Left lung (tissue), 10 donors: Measurements from ENCODE around the gene GNAO1. TPM values are rescaled to one million over a fixed set of nuclear protein-coding genes. Genes with fewer than 3 reads are reported as not detected.
A peak's percentile ranks its signal among the peaks of the same experiment; 100 is the strongest.
"Not testable (repeated sequence)": the region's sequence is repeated elsewhere in the genome, so short reads cannot be mapped to it uniquely, and the experiment has no call there.

ENCODE experiments used
- ATAC-seq: fragments of 200-7000 bp; cut with Tn5 transposase; one replicate; pipeline ENCODE4 v1.9.1; 2020; ENCODE audit warnings: moderate library complexity
- DNase-seq, 4 donors: peaks; one replicate each; pipeline ENCODE4 v3.0.0-alpha.2; 2013 to 2020
- H3K27ac ChIP-seq, 2 donors: fragments of 200-600 bp; sonication (generic) in 1 of 2; one replicate each; pipeline versions ENCODE4 v1.5.0 to v1.8.0; 2020 to 2021
- H3K27me3 ChIP-seq, 2 donors: fragments of 200-600 bp; sonication (generic) in 1 of 2; one replicate each; pipeline versions ENCODE4 v1.5.0 to v1.8.0; 2020 to 2021
- H3K36me3 ChIP-seq, 2 donors: fragments of 200-600 bp; sonication (generic) in 1 of 2; one replicate each; pipeline versions ENCODE4 v1.5.0 to v1.8.0; 2020 to 2021
- H3K4me1 ChIP-seq, 2 donors: fragments of 200-600 bp; one replicate each; pipeline ENCODE4 v1.8.0; 2021
- H3K4me3 ChIP-seq, 2 donors: fragments of 200-600 bp; sonication (generic) in 1 of 2; one replicate each; pipeline versions ENCODE4 v1.5.0 to v1.8.0; 2020 to 2021; ENCODE audit warnings: mild to moderate bottlenecking in 1 of 2
- H3K9me3 ChIP-seq, 2 donors: fragments of 200-600 bp; sonication (generic) in 1 of 2; one replicate each; pipeline versions ENCODE4 v1.5.0 to v1.8.0; 2020 to 2021
- intact Hi-C, 2 donors: fragments of 100-400 bp; cut with DNase I; formaldehyde crosslinking; loops; one replicate each; pipeline versions ENCODE4 v1.11.2 to v1.14.2; 2022
- polyA plus RNA-seq, 6 donors: library from polyadenylated mRNA; unstranded; fragments of 120-200 nt; gene quantifications; one replicate each; pipeline ENCODE4 v1.2.1, GENCODE V29; 2013; ENCODE audit not compliant: insufficient read length in 6 of 6
- total RNA-seq, 2 donors: library from RNA; stranded (reverse); fragmentation: NEBNext Ultra II Directional; extraction: Animal tissue kit (Norgen Biotek cat#: 25700); gene quantifications; one replicate each; pipeline ENCODE4 v1.2.1, GENCODE V29; 2021
- TF ChIP-seq, protein P1 (sequence below), 2 donors: fragments of 200-600 bp; sonication (generic) in 1 of 2; IDR thresholded peaks; one replicate each; pipeline versions ENCODE4 v1.5.0 to v1.8.0; 2021; ENCODE audit warnings: antibody characterized with exemption in 2 of 2
- donor health status: DM: no; HTN: yes; CAD: no.
- donor health status: DM: no; HTN: no; CAD: no.

Gene GNAO1
- total and polyA plus RNA-seq, 8 donors = 1.3 to 34.1 (median 22.2) TPM

DNA sequence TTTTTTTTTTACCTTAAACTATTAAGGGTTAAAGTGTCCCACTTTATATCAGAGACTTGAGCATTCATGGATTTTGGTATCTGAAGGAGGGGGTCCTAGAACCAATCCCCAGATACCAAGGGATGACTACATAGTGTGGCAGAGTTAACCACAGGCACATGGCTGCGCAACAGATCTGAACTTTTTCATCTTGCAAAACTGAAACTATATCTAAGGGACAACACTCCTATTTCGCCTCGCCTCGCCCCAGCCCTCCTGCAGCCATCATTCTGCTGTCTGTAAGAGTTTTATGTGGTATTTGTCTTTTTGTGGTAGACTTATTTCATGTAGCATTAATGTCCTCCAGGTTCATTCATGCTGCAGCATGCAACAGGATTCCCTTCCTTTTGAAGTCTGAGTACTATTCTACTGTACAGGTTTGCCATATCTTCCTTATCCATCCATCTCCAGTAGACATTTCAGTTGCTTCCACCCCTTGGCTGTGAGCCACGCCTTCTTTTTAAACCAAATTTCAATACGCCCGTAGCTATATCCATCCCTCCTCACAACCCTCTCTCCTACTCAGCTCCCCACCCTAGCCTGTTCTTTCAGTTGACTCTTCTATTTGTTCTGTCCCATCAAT is 180.8 kb downstream of the GNAO1 start:
- ATAC-seq = no peak
- peaks cover 0 to 37% of the 10 kb centered on the region in 2 donors for H3K36me3 ChIP-seq
- no peaks in the 10 kb centered on the region for H3K9me3 ChIP-seq
- H3K27ac ChIP-seq = no peak overlapping the region
- TF ChIP-seq, protein P1, sequence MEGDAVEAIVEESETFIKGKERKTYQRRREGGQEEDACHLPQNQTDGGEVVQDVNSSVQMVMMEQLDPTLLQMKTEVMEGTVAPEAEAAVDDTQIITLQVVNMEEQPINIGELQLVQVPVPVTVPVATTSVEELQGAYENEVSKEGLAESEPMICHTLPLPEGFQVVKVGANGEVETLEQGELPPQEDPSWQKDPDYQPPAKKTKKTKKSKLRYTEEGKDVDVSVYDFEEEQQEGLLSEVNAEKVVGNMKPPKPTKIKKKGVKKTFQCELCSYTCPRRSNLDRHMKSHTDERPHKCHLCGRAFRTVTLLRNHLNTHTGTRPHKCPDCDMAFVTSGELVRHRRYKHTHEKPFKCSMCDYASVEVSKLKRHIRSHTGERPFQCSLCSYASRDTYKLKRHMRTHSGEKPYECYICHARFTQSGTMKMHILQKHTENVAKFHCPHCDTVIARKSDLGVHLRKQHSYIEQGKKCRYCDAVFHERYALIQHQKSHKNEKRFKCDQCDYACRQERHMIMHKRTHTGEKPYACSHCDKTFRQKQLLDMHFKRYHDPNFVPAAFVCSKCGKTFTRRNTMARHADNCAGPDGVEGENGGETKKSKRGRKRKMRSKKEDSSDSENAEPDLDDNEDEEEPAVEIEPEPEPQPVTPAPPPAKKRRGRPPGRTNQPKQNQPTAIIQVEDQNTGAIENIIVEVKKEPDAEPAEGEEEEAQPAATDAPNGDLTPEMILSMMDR (IDR thresholded peaks at IDR 0.05) = no peak
- intact Hi-C loops = no loop called here
- H3K27me3 ChIP-seq = no peaks in the 10 kb centered on the region
- no peak overlapping the region for H3K4me3 ChIP-seq
- H3K4me1 ChIP-seq = peaks cover 0 to 8% of the 10 kb centered on the region in 2 donors
- DNase-seq = no peak

DNA sequence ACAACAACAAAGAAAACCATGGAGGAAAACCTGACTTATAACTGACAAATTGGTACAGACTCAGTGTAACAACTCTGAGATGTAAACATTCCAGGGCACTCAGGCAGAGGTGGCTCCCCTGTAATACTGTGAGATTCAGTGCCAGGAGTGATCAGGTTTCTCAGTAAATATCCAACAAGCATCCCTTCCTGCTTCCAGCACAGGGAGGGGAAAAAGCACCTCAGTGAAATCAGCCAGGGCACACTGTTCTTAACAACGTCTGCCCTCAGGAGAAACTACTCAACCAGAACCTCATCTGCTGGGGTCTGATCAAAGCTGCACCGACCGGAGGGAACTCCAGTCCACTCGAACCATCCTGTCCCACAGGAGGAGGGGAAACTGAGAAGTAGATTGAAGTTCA is 181.7 kb downstream of the GNAO1 start:
- DNase-seq = peak in 1 of 4 donors; percentile 25
- Histone ChIP-seq H3K27me3 (no peaks in the 10 kb centered on the region), H3K4me1 (peaks cover 0 to 8% of the 10 kb centered on the region in 2 donors), H3K36me3 (peaks cover 0 to 28% of the 10 kb centered on the region in 2 donors), H3K9me3 (no peaks in the 10 kb centered on the region), H3K27ac (no peak overlapping the region), H3K4me3 (no peak overlapping the region)
- TF ChIP-seq, protein P1 (IDR thresholded peaks at IDR 0.05) = no peak
- peak; percentile 31 for ATAC-seq
- intact Hi-C loops = no loop called here

DNA sequence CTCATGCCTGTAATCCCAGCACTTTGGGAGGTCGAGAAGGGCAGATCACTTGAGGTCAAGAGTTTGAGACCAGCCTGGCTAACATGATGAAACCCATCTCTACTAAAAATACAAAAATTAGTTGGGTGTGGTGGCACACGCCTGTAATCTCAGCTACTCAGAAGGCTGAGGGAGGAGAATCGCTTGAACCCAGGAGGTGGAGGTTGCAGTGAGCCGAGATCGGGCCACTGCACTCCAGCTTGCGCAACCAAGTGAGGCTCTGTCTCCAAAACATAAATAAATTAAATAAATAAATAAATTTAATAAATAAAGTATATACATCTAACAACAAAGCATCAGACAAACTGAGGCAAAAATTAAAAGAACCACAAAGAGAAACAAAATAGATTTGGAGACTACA is 184.5 kb downstream of the GNAO1 start:
- DNase-seq, H3K4me1 ChIP-seq, intact Hi-C loops, H3K27ac ChIP-seq, H3K27me3 ChIP-seq, H3K4me3 ChIP-seq, ATAC-seq: not testable (repeated sequence)
- Histone ChIP-seq H3K36me3 (peaks cover 0 to 36% of the 10 kb centered on the region in 2 donors), H3K9me3 (peaks cover 2 to 11% of the 10 kb centered on the region in 2 donors)

DNA sequence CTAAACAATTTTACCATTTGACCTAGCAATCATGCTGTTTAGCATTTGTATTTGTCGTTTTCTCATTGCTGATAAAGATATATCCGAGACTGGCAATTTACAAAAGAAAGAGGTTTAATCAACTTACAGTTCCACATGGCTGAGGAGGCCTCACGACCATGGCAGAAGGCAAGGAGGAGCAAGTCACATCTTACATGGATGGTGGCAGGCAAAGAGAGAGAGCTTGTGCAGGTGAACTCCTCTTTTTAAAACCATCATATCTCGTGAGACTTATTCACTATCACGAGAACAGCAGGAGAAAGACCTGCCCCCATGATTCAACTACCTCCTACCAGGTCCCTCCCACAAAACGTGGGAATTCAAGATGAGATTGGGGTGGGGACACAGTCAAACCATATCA is 187.8 kb downstream of the GNAO1 start:
- H3K27me3 ChIP-seq, ATAC-seq, intact Hi-C loops, H3K4me1 ChIP-seq, DNase-seq, H3K4me3 ChIP-seq, H3K27ac ChIP-seq: not testable (repeated sequence)
- Histone ChIP-seq H3K36me3 (peaks cover 0 to 58% of the 10 kb centered on the region in 2 donors), H3K9me3 (peaks cover 9 to 24% of the 10 kb centered on the region in 2 donors)

DNA sequence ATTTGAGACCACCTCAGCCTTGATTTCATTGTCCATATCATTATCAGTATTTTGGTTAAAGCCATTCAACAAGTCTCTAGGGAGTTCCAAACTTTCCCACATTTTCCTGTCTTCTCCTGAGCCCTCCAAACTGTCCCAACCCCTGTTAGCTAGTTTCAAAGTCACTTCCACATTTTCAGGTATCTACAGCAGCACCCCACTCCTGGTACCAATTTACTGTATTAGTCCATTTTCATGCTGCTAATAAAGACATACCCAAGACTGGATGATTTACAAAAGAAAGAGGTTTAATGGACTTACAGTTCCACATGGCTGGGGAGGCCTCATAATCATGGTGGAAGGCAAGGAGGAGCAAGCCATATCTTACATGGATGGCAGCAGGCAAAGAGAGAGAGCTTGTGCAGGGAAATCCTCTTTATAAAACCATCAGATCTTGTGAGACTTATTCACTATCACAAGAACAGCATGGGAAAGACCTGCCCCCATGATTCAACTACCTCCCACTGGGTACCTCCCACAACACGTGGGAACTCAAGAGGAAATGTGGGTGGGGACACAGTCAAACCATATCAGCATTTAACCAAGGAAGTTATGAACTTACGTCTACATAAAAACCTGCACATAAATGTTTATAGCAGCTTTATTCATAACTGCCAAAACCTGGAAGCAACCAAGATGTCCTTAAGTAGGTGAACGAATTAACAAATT is 189.6 kb downstream of the GNAO1 start:
- DNase-seq, intact Hi-C loops, H3K4me3 ChIP-seq, H3K27ac ChIP-seq, H3K27me3 ChIP-seq, H3K4me1 ChIP-seq, ATAC-seq: not testable (repeated sequence)
- Histone ChIP-seq H3K36me3 (peaks cover 0 to 70% of the 10 kb centered on the region in 2 donors), H3K9me3 (peaks cover 9 to 24% of the 10 kb centered on the region in 2 donors)

DNA sequence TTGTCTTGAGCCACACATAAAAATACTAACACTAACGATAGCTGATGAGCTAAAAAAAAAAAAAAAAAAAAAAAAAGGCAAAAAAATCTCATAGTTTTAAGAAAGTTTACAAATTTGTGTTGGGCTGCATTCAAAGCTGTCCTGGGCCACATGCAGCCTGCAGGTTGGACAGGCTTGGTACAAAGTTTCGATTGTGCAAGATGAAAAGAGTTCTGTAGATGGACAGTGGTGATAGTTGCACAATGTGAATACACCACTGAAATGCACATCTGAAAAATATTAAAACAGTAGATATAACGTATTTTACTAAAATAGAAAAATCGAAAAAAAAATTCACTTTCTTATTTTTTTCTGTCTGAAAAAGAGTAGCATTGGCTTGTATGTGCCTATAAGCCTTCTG is 191.2 kb downstream of the GNAO1 start:
- TF ChIP-seq, protein P1 (IDR thresholded peaks at IDR 0.05) = no peak
- H3K9me3 ChIP-seq = peaks cover 9 to 24% of the 10 kb centered on the region in 2 donors
- H3K4me1 ChIP-seq = no peaks in the 10 kb centered on the region
- H3K4me3 ChIP-seq = no peak overlapping the region
- ATAC-seq (no peak), DNase-seq (no peak)
- intact Hi-C loops = no loop called here
- H3K36me3 ChIP-seq = peaks cover 0 to 85% of the 10 kb centered on the region in 2 donors
- no peaks in the 10 kb centered on the region for H3K27me3 ChIP-seq
- H3K27ac ChIP-seq = no peak overlapping the region
